OCI-LY7 (cell line): ENCODE measurements around the gene NOL7. TPM values are rescaled to one million over a fixed set of nuclear protein-coding genes. Genes with fewer than 3 reads are reported as not detected.

ENCODE experiments used
- total RNA-seq, 2 experiments: library from RNA; depleted of rRNA in 1 of 2; stranded (reverse); fragments of >200 nt in 1 of 2; shearing (Covaris generic) in 1 of 2; gene quantifications; 2 replicates each; pipeline ENCODE4 v1.2.3, GENCODE V29; 2014 to 2022

The NOL7 gene
- total RNA-seq, 2 experiments from 2014 or later, result 67.5 to 103 TPM

Other genes starting within 250 kb of the NOL7 start
- gene GFOD1, start 127.7 kb upstream of the NOL7 start, total RNA-seq (2014; rRNA removed; shearing (Covaris generic)), result 19.7 and 22.6 TPM in 2 replicates
- 34.4 and 35.0 TPM in 2 replicates for gene GFOD1, start 127.7 kb upstream of the NOL7 start, total RNA-seq (2022)
- gene SIRT5, start 40.7 kb upstream of the NOL7 start, total RNA-seq (2014; rRNA removed; shearing (Covaris generic)), result 13.5 and 17.6 TPM in 2 replicates
- 23.6 and 30.5 TPM in 2 replicates for gene SIRT5, start 40.7 kb upstream of the NOL7 start, total RNA-seq (2022)
- gene RANBP9, start 96.5 kb downstream of the NOL7 start, total RNA-seq (2014; rRNA removed; shearing (Covaris generic)), result 20.5 and 22.2 TPM in 2 replicates
- 35.0 and 41.6 TPM in 2 replicates for gene RANBP9, start 96.5 kb downstream of the NOL7 start, total RNA-seq (2022)
- 11.9 and 17.3 TPM in 2 replicates for gene MCUR1, start 199.2 kb downstream of the NOL7 start, total RNA-seq (2014; rRNA removed; shearing (Covaris generic))
- 31.1 and 32.4 TPM in 2 replicates for gene MCUR1, start 199.2 kb downstream of the NOL7 start, total RNA-seq (2022)